Fibroblast of mammary gland (primary cell): ENCODE data around the gene PCSK5.
"Not testable (repeated sequence)": the region's sequence is repeated elsewhere in the genome, so short reads cannot be mapped to it uniquely, and the experiment has no call there.

Source experiments
- DNase-seq: peaks from one replicate; pipeline ENCODE4 v3.0.0-alpha.2; 2010; ENCODE audit warnings: low read depth
- H3K4me3 ChIP-seq: 2 replicates; pipeline ENCODE4 v1.5.1; 2011; ENCODE audit warnings: low read depth, mild to moderate bottlenecking, low read length, moderate library complexity; ENCODE audit not compliant: control insufficient read depth
- TF ChIP-seq, protein P1 (sequence below): conservative IDR thresholded peaks from 2 replicates; pipeline ENCODE4 v1.5.1; 2011; ENCODE audit warnings: low read depth, low read length, inconsistent platforms; ENCODE audit not compliant: control insufficient read depth, insufficient read depth

The PCSK5 gene

DNA sequence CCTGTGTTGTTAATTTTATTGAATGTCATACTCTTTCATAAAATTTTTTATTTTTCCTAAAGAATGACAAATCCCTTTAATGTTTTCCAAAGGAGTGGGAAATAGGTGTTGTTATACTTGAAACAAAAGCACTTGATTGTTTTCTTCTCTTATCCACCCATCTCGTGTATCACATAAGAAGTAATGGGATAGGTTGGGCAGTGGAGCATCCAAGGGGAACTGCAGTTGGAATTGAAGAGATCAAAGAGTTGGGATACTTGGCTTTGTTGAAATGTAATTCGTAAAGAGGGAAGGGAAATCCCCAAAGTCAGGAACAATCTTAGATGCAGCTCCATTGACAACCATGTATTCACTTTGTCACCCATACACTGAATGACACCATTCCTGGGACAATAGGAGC is 148.0 kb downstream of the PCSK5 start:
- H3K4me3 ChIP-seq = no peak overlapping the region
- TF ChIP-seq, protein P1, sequence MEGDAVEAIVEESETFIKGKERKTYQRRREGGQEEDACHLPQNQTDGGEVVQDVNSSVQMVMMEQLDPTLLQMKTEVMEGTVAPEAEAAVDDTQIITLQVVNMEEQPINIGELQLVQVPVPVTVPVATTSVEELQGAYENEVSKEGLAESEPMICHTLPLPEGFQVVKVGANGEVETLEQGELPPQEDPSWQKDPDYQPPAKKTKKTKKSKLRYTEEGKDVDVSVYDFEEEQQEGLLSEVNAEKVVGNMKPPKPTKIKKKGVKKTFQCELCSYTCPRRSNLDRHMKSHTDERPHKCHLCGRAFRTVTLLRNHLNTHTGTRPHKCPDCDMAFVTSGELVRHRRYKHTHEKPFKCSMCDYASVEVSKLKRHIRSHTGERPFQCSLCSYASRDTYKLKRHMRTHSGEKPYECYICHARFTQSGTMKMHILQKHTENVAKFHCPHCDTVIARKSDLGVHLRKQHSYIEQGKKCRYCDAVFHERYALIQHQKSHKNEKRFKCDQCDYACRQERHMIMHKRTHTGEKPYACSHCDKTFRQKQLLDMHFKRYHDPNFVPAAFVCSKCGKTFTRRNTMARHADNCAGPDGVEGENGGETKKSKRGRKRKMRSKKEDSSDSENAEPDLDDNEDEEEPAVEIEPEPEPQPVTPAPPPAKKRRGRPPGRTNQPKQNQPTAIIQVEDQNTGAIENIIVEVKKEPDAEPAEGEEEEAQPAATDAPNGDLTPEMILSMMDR = no peak
- no peak for DNase-seq

DNA sequence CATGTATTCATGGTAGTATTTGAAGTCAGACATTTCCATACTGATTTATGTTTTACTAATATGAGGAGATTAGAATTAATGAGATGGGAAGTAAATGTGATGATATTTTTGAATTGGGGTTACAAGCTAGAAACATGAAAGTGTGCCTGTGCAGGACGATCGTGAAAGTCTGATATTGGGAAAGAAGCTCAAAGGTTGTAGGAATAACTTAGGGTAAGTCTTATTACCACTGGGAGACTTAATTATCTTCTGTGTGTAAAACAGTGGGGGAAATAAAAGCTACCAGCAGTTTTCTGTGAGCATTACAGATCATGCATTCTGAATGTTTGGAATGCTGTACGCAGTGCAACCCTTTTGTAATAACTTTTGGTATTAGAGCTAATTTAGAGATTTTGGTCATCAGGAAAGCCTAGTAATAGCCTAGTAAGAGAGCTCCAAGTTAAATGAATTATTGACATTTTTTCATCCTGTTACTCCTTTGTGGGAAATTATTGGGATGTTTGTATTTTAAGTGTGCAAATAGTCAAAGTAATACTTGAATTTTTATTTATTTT is 153.9 kb downstream of the PCSK5 start:
- TF ChIP-seq, protein P1 = no peak
- DNase-seq = no peak

DNA sequence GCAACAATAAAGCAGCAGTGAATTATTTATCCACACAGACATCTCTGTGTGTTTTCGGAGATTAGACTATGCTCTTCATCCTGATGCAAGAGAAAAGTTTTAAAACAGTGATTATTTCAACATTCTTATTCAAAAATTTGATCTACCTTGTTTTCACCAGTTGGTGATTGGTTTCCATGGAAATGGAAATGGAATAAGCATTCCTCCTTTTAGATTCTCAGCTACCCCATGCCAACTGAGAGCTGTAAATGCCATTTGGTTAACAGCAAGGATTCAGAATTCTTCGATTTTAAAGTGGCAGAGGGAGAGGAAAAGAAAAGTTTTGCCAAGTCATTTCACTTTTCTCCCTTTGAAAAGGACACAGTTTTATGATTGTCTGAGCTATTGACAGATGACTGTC is 154.7 kb downstream of the PCSK5 start:
- DNase-seq = no peak
- H3K4me3 ChIP-seq = no peak overlapping the region
- TF ChIP-seq, protein P1 = no peak

More for the DNA sequence above, 153.9 kb downstream of the PCSK5 start:
- no peak overlapping the region for H3K4me3 ChIP-seq

DNA sequence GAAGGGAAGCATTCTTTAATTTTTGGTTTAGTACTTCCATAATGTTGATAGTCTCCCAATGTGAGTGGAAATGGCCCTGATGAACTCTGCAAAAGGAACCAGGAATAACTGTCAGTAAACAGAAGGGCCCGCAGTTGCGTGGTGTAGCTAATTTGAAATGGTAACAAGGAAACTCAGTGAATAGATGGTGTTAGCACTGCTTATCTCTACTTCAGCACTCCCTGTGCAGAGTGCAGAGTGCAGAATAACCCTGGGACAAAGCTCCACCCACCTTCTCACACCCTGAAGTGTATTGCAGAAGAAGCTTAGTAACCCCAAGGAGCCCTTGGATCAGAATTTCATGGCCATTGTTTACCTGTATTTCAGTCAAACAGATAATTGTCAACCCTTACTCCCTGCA is 158.9 kb downstream of the PCSK5 start:
- H3K4me3 ChIP-seq = no peak overlapping the region
- no peak for DNase-seq
- TF ChIP-seq, protein P1 = no peak

DNA sequence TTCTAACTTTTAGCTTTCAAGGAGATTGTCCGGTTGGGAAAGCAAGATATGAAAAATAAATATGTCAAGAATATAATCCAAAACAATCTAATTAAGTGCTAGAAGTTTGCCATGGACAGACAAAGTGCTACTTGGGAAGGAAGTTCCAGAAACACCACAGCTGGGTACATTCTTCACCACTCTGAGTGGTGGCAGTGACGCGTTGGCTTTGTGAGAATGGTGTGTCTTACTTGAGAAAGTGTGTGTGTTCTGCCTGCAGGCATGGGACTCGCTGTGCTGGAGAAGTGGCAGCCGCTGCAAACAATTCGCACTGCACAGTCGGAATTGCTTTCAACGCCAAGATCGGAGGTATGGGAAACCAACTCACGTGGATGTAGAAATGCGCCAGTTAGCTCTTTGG is 177.2 kb downstream of the PCSK5 start:
- TF ChIP-seq, protein P1 = no peak
- no peak for DNase-seq

DNA sequence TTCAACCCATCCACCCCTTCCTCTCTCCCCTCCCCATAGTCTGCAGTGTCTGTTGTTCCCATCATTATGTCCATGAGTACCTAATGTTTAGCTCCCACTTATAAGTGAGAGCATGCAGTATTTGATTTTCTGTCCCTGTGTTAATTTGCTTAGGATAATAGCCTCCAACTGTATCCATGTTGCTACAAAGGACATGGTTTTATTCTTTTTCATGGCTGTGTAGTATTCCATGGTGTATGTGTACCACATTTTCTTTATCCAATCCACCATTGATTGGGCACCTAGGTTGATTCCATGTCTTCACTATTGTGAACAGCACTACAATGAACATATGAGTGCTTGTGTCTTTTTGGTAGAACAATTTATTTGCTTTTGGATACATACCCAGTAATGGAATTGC is 187.1 kb downstream of the PCSK5 start:
- no peak overlapping the region for H3K4me3 ChIP-seq
- no peak for DNase-seq
- TF ChIP-seq, protein P1 = no peak

More for the DNA sequence above, 177.2 kb downstream of the PCSK5 start:
- H3K4me3 ChIP-seq = no peak overlapping the region

DNA sequence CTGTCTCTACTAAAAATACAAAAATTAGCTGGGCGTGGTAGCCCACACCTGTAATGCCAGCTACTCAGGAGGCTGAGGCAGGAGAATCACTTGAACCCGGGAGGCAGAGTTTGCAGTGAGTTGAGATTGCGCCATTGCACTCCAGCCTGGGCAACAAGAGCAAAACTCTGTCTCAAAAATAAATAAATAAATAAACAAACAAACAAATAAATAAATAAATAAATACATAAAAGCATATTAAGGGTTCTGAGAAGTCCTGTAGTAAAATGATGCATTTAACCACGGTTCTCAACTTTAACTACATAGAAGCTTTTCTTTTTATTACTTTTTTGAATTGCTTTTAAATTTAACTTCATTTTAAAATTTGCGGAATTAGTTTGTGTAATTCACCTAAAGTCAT is 190.8 kb downstream of the PCSK5 start:
- H3K4me3 ChIP-seq = not testable (repeated sequence)

More for the DNA sequence above, 190.8 kb downstream of the PCSK5 start:
- not testable (repeated sequence) for DNase-seq
